ENCODE measurements around the gene CDCP1.

GRCh38 chr3:45173776-45174175, 27.6 kb upstream of the CDCP1 start:
- TF ChIP-seq CTCF (IDR thresholded peaks at IDR 0.05) (no peak), POLR2A (IDR thresholded peaks at IDR 0.05) (no peak)
